Measurements from ENCODE around the gene TDRKH. TPM values are rescaled to one million over a fixed set of nuclear protein-coding genes. Genes with fewer than 3 reads are reported as not detected.

Gene TDRKH
- total RNA-seq, 3 donors from 2014 or later, result 5.8 to 11.4 (median 7.4) TPM

- H3K9me3 ChIP-seq, result no peaks in the 10 kb centered on the region
- H3K36me3 ChIP-seq (ENCODE audit: low read depth), result no peaks in the 10 kb centered on the region
- TF ChIP-seq CTCF (IDR thresholded peaks at IDR 0.05), result no peak
- H3K4me3 ChIP-seq, result no peak overlapping the region
- H3K4me1 ChIP-seq (ENCODE audit: low read depth), result no peaks in the 10 kb centered on the region
- DNase-seq, result no peak
- no peak for ATAC-seq
- intact Hi-C loops (cut with DNase I, micrococcal nuclease), result no loop called here
These were observed 20.9 kb upstream of the TDRKH start for GRCh38 chr1:151811181-151811580.

- H3K4me1 ChIP-seq (ENCODE audit: low read depth), result no peaks in the 10 kb centered on the region
- no peak for TF ChIP-seq CTCF (IDR thresholded peaks at IDR 0.05)
- no peaks in the 10 kb centered on the region for H3K36me3 ChIP-seq (ENCODE audit: low read depth)
- H3K9me3 ChIP-seq, result no peaks in the 10 kb centered on the region
- H3K4me3 ChIP-seq, result no peak overlapping the region
- intact Hi-C loops (cut with DNase I, micrococcal nuclease), result no loop called here
- no peak for ATAC-seq
- no peak for DNase-seq
These were observed 19.8 kb upstream of the TDRKH start for GRCh38 chr1:151809985-151810556.

GRCh38 chr1:151809290-151809984 lies 19.1 kb upstream of the TDRKH start:
- ATAC-seq, result no peak
- Histone ChIP-seq H3K4me1 (ENCODE audit: low read depth) (no peaks in the 10 kb centered on the region), H3K36me3 (ENCODE audit: low read depth) (no peaks in the 10 kb centered on the region), H3K9me3 (no peaks in the 10 kb centered on the region), H3K4me3 (no peak overlapping the region)
- no peak for TF ChIP-seq CTCF (IDR thresholded peaks at IDR 0.05)
- intact Hi-C loops (cut with DNase I, micrococcal nuclease), result no loop called here
- no peak for DNase-seq

- H3K4me3 ChIP-seq, result no peak overlapping the region
- no peaks in the 10 kb centered on the region for H3K9me3 ChIP-seq
- DNase-seq (no peak), ATAC-seq (no peak)
- no peaks in the 10 kb centered on the region for H3K36me3 ChIP-seq (ENCODE audit: low read depth)
- no peak for TF ChIP-seq CTCF (IDR thresholded peaks at IDR 0.05)
- H3K4me1 ChIP-seq (ENCODE audit: low read depth), result no peaks in the 10 kb centered on the region
- intact Hi-C loops (cut with DNase I, micrococcal nuclease), result no loop called here
These were observed 17.5 kb upstream of the TDRKH start for GRCh38 chr1:151807766-151808165.

GRCh38 chr1:151807131-151807530 lies 16.8 kb upstream of the TDRKH start:
- DNase-seq (no peak), ATAC-seq (no peak)
- TF ChIP-seq CTCF (IDR thresholded peaks at IDR 0.05), result no peak
- H3K4me1 ChIP-seq (ENCODE audit: low read depth), result no peaks in the 10 kb centered on the region
- no peaks in the 10 kb centered on the region for H3K9me3 ChIP-seq
- no peak overlapping the region for H3K4me3 ChIP-seq
- intact Hi-C loops (cut with DNase I, micrococcal nuclease), result no loop called here
- no peaks in the 10 kb centered on the region for H3K36me3 ChIP-seq (ENCODE audit: low read depth)

Measured in mucosa of descending colon (tissue), 3 donors.